GM12801 (cell line): ENCODE results near the gene RRAD.

ENCODE experiments used
- TF ChIP-seq, protein P1 (sequence below): IDR thresholded peaks from one replicate; pipeline ENCODE4 v1.5.1; 2011; ENCODE audit warnings: control low read depth; ENCODE audit not compliant: insufficient read length; ENCODE audit errors: extremely low read depth

Gene RRAD

DNA sequence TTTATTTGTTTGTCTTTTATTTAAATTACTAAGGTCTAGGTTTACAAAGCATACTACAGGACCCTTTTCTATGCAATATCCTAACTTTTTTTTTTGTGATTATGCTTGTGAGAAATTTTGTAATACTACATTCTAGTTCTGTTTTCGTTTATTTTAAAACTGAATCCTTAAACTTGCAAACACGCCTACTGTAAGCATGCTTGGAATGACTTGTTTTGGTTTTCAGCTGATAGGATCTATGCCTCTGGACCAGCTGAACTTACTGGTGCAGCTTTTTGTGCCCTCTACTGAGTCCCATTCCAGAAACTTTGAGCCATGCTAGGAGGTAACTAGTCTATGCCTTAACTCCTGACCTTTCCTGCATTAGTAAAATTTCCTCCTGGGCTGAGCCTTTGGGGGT, 39.0 kb downstream of the RRAD start:
- TF ChIP-seq, protein P1, sequence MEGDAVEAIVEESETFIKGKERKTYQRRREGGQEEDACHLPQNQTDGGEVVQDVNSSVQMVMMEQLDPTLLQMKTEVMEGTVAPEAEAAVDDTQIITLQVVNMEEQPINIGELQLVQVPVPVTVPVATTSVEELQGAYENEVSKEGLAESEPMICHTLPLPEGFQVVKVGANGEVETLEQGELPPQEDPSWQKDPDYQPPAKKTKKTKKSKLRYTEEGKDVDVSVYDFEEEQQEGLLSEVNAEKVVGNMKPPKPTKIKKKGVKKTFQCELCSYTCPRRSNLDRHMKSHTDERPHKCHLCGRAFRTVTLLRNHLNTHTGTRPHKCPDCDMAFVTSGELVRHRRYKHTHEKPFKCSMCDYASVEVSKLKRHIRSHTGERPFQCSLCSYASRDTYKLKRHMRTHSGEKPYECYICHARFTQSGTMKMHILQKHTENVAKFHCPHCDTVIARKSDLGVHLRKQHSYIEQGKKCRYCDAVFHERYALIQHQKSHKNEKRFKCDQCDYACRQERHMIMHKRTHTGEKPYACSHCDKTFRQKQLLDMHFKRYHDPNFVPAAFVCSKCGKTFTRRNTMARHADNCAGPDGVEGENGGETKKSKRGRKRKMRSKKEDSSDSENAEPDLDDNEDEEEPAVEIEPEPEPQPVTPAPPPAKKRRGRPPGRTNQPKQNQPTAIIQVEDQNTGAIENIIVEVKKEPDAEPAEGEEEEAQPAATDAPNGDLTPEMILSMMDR: no peak

DNA sequence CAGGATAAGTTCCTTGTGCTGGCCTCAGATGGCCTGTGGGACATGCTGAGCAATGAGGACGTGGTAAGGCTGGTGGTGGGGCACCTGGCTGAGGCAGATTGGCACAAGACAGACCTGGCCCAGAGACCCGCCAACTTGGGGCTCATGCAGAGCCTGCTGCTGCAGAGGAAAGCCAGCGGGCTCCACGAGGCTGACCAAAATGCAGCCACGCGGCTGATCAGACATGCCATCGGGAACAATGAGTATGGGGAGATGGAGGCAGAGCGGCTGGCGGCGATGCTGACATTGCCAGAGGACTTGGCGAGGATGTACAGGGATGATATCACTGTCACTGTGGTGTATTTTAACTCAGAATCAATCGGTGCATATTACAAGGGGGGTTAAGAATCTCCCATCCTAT, 39.8 kb downstream of the RRAD start:
- TF ChIP-seq, protein P1: no peak

DNA sequence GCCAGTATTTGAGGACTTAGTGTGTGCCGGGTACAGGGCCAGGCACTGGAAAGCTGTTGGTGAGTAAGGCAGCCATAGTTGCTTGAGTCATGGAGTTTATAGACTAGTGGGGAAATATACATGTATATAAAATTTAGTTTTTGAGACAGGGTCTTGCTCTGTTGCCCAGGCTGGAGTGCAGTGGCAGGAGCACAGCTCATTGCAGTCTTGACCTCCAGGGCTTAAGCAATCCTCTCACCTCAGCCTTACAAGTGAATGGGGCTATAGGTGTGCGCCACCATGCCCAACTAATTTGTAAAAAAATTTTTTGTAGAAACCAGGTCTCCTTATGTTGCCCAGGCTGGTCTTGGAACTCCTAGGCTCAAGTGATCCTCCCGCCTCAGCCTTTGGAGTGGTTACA, 42.6 kb downstream of the RRAD start:
- TF ChIP-seq, protein P1: no peak

DNA sequence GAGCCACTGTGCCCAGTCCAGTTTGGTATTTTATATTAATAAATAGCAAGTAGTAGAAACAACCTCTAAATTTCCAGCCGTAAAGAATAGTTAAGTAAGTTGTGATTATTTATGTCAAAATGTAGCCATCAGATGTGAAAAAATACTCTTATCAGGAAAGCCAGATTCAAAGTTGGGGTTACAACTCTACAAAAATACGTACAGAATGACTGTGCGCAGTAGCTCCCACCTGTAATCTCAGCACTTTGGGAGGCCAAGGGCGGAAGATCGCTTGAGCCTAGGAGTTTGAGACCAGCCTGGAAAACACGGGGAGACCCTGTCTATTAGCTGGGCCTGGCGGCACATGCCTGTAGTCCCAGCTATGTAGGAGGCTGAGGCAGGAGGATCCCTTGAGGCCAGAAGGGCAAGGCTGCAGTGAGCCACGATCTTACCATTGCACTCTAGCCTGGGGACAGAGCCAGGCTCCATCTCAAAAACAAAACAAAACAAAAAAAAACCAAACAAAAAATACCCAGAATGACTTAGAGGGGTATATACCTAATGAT, 43.3 kb downstream of the RRAD start:
- TF ChIP-seq, protein P1: no peak

DNA sequence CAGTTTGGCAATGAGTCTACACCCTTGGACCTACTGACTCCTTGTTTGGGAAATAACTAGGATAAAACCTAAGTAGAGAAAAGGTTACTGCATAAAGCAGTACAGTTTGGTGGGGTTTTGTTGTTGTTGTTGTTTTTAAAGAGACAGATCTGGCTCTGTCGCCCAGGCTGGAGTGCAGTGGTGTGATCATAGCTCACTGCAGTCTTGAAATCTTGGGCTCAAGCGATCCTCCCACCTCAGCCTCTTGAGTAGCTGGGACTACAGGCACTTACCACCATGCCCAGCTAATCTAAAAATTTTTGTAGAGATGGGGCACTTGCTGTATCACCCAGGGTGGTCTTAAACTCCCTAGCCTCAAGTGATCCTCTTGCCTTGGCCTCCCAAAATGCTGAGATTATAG, 43.8 kb downstream of the RRAD start:
- TF ChIP-seq, protein P1: no peak

DNA sequence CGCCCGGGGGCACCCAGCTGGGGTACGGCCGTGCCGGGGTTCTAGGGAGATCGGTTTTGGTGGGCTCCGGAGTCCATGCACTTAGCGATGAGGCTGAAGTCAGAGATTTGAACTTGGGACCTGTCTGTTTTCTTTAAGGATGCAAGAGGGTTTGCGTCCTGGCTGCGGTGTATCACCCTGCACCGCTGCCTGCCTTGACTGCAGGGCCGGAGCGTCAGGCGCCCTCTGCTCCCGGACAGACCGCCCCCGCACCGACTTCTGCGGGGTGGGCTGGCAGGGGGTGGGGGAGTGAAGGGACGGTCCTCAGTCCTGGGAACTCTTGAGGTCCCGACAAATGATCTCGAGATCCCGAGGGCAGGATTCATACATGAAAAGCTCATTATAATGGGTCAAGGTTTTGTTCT, 44.3 kb downstream of the RRAD start:
- TF ChIP-seq, protein P1: no peak

DNA sequence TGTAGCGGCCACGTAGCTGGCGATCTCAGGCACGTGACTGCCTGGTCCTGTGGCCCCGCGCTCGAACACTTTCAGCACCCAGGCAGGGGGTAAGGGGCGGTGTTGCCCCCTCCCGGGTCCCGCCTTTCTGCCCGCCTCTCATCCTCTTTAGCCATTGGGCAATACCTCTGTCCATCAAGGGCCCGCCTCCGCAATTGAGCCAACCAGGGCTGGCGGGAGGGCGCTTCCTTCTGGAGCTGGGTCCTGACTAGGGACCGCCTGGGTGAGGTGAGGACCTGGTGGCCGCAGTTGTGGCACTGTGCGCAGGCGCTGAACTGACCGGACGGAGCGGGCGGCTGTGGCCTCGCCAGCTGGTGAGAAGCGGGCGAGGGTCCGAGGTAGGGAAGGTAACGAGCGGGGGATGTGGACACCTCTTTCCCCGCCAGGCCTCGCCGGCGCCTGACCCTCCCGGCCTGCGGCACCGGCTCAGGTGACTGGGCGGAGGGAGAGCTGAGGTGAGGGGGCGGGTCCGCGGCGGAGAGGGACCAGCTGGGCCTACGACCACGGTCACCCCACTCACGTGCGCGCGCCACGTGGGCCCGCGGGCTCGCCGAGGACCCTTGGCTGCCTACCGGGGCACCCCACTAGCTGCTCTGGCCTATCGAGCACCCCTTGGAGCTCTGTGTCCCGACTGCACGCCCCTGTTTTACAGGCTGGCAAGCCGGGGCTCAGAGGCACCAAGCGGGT, 44.9 kb downstream of the RRAD start, which contains the start of gene PDP2:
PDP2 (plus strand) TSS at position 228 of the 726 bp plus-strand sequence. CDS start 3,770 bp downstream, outside the sequence.
- TF ChIP-seq, protein P1: no peak
